Activated CD4-positive, alpha-beta T cell treated with anti-CD3 and anti-CD28 coated beads, Interleukin-2, Interleukin-4, amounts not matched to agents 100 ng/mL and 50 ng/mL, durations not matched to agents 16 hours and 8 hours (primary cell): ENCODE measurements around the gene ST3GAL5.

Experiments used
- DNase-seq: peaks from one replicate; pipeline ENCODE4 v3.0.0-alpha.2; 2020; ENCODE audit warnings: low spot score

The ST3GAL5 gene

GRCh38 chr2:85790032-85790431 lies 98.8 kb downstream of the ST3GAL5 start:
- no peak for DNase-seq

GRCh38 chr2:85789271-85789670 lies 99.5 kb downstream of the ST3GAL5 start:
- DNase-seq, result no peak

- DNase-seq, result no peak
These were observed 100.2 kb downstream of the ST3GAL5 start for GRCh38 chr2:85788603-85789002.

DNA sequence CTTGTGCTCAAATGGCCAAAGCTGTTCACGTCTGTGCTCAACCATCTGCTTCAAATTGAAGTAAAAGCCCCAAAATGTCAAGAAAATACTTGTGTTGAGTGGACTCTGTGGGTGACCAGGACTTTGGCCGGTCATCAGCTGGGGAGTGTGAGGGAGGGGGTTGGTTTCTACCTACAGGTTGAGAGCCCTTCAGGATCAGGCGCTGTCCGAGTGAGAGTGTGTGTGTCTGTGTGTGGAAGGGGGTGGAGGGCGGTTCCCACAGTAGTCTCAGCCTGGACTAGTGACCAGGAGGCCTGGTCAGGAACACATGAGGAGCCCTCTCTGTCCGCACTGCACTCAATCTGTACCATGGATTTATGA lies 100.8 kb downstream of the ST3GAL5 start:
- no peak for DNase-seq

GRCh38 chr2:85787282-85787980 lies 101.4 kb downstream of the ST3GAL5 start:
- DNase-seq, result no peak
